Pancreas (tissue), 10 donors: ENCODE data around the gene KSR1. TPM values are rescaled to one million over a fixed set of nuclear protein-coding genes. Genes with fewer than 3 reads are reported as not detected.

Experiments used
- ATAC-seq, 4 donors: fragments of 200-7000 bp; cut with Tn5 transposase; one replicate each; pipeline versions ENCODE4 v1.8.0 to v1.9.1; 2020; ENCODE audit warnings: mild to moderate bottlenecking in 4 of 4, moderate library complexity in 4 of 4
- DNase-seq, 6 donors: peaks; one replicate each; pipeline ENCODE4 v3.0.0-alpha.2; 2020
- FAIRE-seq: peaks from 2 replicates; lab custom pipeline; 2012; peaks lifted over from hg19 to GRCh38; lab: Jason Lieb, UNC
- H3K27ac ChIP-seq, 4 donors: fragments of 200-600 bp; sonication (generic); 1 replicate in 3 of 4; 2 replicates in 1 of 4; pipeline versions ENCODE4 v1.5.0 to v1.8.0; 2020
- H3K27me3 ChIP-seq, 4 donors: fragments of 200-600 bp; one replicate each; pipeline ENCODE4 v1.8.0; 2021
- H3K36me3 ChIP-seq, 3 donors: fragments of 200-600 bp; sonication (generic) in 1 of 3; one replicate each; pipeline versions ENCODE4 v1.5.0 to v1.8.0; 2020 to 2021
- H3K4me1 ChIP-seq, 3 donors: fragments of 200-600 bp; one replicate each; pipeline ENCODE4 v1.8.0; 2021
- H3K4me3 ChIP-seq, 4 donors: fragments of 200-600 bp; sonication (generic) in 2 of 4; one replicate each; pipeline versions ENCODE4 v1.5.0 to v1.8.0; 2020 to 2021
- H3K9me3 ChIP-seq, 4 donors: fragments of 200-600 bp; one replicate each; pipeline ENCODE4 v1.8.0; 2021
- WGBS, 2 donors: extraction: QIAGEN DNeasy Blood & Tissue Kit; methylation state at CpG; one replicate each; pipeline ENCODE4 v1.1.7; 2013; 5-methylcytosine and 5-hydroxymethylcytosine counted together
- intact Hi-C, 3 donors: fragments of 100-400 bp; cut with DNase I; formaldehyde crosslinking; loops; one replicate each; pipeline versions ENCODE4 v1.11.1 to v1.14.2; 2022
- polyA plus RNA-seq, 2 donors: library from polyadenylated mRNA; stranded (reverse); fragments of 200-250 nt; gene quantifications; one replicate each; pipeline ENCODE4 v1.2.3, GENCODE V29; 2013
- total RNA-seq, 6 donors: library from RNA; stranded (reverse); fragmentation: NEBNext Ultra II Directional in 4 of 6; extraction: Animal tissue kit (Norgen Biotek cat#: 25700) in 4 of 6; gene quantifications; one replicate each; pipeline versions ENCODE4 v1.2.1 to v1.2.4, GENCODE V29; 2021 to 2023
- TF ChIP-seq, protein P1 (sequence below), 4 donors: fragments of 200-600 bp; sonication (generic) in 3 of 4; IDR thresholded peaks; one replicate each; pipeline versions ENCODE4 v1.5.0 to v1.8.0; 2021; ENCODE audit warnings: antibody characterized with exemption in 4 of 4
- donor health status: healthy with polysubstance abuse.
- donor health status: DM: no; HTN: no; CAD: no; lungs with moderate emphysema.
- donor health status: DM: no; HTN: no; CAD: no.
- donor health status: control.
- donor health status: control.
- donor health status: Bipolar disorder and iron deficiency.
- donor health status: DM: yes; HTN: yes; CAD: no.
- donor health status: DM: no; HTN: no; CAD: no.
- donor health status: DM: no; HTN: no; CAD: no.
- donor health status: DM: yes; HTN: yes; CAD: no.

Gene KSR1
- total and polyA plus RNA-seq, 8 donors: 68.2 to 139 (median 103) TPM

DNA sequence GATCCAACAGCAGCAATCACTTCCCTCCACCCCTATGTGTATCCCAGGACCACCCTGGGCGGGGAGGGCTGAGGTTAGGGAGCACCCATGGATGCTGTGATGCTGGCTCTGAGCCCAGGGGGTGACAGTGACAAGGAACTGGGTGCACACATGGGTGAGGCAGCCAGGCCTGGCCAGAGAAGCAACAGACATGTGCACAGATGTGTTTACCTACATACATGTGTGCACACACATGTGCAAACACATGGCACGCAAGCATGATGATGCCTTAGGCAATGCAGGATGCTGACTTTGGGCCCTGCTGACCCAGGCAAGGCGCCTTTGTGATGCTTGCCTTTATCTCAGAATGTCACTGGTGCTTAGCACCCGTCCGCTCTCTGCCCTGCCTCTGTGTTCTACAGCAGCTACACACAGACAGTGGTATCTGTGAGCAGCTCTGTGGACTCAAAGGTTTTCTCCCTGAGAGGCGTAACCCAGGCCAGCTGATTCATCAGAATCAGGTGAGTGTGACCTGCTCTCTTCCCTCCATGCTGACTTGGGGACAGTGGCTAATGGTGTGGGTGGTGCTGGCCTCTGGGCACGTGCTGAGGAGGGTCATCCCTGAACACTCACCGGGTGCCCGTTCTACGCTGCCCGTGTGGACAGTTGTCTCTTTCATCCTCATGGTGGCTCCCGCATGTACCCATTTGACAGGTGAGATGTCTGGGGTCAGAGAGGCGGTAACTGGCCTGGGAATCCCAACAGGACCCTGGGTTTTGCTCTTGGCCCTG lies 38.5 kb upstream of the KSR1 start:
- H3K4me3 ChIP-seq: no peak overlapping the region
- ATAC-seq: no peak
- H3K36me3 ChIP-seq: no peaks in the 10 kb centered on the region

DNA sequence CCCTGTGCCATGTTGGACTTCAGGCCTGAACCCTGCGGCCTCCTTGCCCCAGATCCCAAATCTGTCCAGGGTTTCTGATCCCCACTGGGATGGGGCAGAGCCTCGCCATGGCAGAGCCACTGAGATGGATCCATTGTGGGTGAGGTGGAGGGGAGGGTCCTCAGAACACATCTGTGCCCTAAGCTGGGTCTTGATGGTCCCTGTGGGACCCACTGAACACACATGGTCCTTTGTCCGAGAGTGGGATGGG lies 38.0 kb upstream of the KSR1 start:
- FAIRE-seq: no peak
- H3K27ac ChIP-seq: no peak overlapping the region
- intact Hi-C loops: loop anchor here in 1 of 3 donors (10.0 kb wide), 1 partner anchor 57 kb away; no protein-coding TSS in a partner anchor
- H3K4me1 ChIP-seq: no peaks in the 10 kb centered on the region
- no peak overlapping the region for H3K4me3 ChIP-seq
- H3K36me3 ChIP-seq: no peaks in the 10 kb centered on the region
- DNase-seq: no peak
- no peaks in the 10 kb centered on the region for H3K9me3 ChIP-seq
- WGBS, 2 donors: 89 to 94% methylated on average over 3 of the region's 3 CpGs
- no peaks in the 10 kb centered on the region for H3K27me3 ChIP-seq
- TF ChIP-seq, protein P1, sequence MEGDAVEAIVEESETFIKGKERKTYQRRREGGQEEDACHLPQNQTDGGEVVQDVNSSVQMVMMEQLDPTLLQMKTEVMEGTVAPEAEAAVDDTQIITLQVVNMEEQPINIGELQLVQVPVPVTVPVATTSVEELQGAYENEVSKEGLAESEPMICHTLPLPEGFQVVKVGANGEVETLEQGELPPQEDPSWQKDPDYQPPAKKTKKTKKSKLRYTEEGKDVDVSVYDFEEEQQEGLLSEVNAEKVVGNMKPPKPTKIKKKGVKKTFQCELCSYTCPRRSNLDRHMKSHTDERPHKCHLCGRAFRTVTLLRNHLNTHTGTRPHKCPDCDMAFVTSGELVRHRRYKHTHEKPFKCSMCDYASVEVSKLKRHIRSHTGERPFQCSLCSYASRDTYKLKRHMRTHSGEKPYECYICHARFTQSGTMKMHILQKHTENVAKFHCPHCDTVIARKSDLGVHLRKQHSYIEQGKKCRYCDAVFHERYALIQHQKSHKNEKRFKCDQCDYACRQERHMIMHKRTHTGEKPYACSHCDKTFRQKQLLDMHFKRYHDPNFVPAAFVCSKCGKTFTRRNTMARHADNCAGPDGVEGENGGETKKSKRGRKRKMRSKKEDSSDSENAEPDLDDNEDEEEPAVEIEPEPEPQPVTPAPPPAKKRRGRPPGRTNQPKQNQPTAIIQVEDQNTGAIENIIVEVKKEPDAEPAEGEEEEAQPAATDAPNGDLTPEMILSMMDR (IDR thresholded peaks at IDR 0.05): no peak
- ATAC-seq: no peak

More for the DNA sequence above, 38.5 kb upstream of the KSR1 start:
- no peak overlapping the region for H3K27ac ChIP-seq
- TF ChIP-seq, protein P1 (IDR thresholded peaks at IDR 0.05): no peak
- no peak for FAIRE-seq
- 91% methylated on average over 13 of the region's 13 CpGs for WGBS, 2 donors
- no peaks in the 10 kb centered on the region for H3K4me1 ChIP-seq
- no peak for DNase-seq
- no peaks in the 10 kb centered on the region for H3K9me3 ChIP-seq
- intact Hi-C loops: loop anchor here in 1 of 3 donors (10.0 kb wide), 1 partner anchor 57 kb away; no protein-coding TSS in a partner anchor
- no peaks in the 10 kb centered on the region for H3K27me3 ChIP-seq

DNA sequence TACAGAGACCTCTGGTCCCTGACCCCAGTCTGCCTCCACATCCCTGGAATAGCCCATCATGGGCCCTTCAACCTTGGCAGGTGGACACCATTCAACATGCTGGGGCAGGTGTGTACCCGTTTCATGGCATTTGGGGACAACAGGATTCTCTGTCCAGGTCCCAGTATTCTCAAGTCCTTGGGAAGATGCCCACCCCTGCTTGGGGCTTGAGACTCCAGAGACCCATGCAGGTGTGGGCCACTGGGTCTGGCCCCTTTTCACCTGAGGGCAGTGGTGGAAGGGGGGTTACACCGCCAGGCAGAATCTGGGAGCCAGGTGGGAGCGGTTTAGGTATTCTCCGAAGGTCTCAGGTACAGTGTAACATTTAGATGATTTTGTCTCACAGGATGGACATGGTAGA lies 37.1 kb upstream of the KSR1 start:
- Histone ChIP-seq H3K4me3 (no peak overlapping the region), H3K27me3 (no peaks in the 10 kb centered on the region), H3K4me1 (no peaks in the 10 kb centered on the region), H3K9me3 (no peaks in the 10 kb centered on the region), H3K36me3 (no peaks in the 10 kb centered on the region), H3K27ac (no peak overlapping the region)
- ATAC-seq (no peak), DNase-seq (peak in 1 of 6 donors; percentile 28), FAIRE-seq (no peak)
- WGBS, 2 donors: 93 to 95% methylated on average over 4 of the region's 4 CpGs
- TF ChIP-seq, protein P1 (IDR thresholded peaks at IDR 0.05): no peak
- intact Hi-C loops: loop anchor here in 1 of 3 donors (10.0 kb wide), 1 partner anchor 56 kb away; no protein-coding TSS in a partner anchor

DNA sequence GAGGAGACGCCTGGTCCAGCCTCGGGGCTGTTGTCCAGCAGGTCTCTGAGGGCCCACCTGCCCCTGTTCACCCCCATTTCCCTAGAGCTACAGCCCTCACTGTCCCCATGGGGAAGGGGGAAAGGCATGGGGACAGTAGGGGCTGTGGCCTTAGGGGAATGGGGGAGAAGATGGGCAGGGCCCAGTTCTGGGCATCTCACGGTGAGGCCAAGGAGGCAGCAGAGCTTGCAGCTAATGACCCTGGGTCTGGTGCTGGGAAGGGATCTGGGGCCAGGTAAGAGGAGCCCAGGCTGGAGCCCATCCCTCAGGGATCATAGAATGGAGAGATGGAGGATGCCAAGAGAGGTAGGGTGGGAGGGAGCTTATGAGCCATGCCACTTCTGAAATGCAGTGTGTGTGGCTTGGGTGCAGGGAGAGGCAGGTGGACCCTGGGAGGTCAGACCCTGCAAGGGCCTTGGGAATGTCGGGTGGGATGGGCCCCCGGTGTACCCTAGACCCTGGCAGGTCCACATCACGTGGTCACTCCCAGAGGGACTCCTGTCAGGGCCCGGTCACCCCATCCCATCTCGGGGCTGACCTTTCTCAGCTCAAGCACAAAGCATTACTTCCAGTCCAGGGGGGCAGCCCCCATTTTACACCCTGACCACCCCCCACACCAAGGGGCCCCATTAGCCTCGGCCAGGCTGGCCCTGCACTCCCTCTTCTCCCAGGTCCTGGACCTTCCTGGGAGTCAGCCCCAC lies 35.9 kb upstream of the KSR1 start:
- Histone ChIP-seq H3K4me1 (no peaks in the 10 kb centered on the region), H3K27me3 (no peaks in the 10 kb centered on the region), H3K36me3 (no peaks in the 10 kb centered on the region), H3K27ac (no peak overlapping the region), H3K9me3 (no peaks in the 10 kb centered on the region), H3K4me3 (no peak overlapping the region)
- DNase-seq (peak in 1 of 6 donors; percentile 53), ATAC-seq (no peak), FAIRE-seq (no peak)
- TF ChIP-seq, protein P1 (IDR thresholded peaks at IDR 0.05): no peak
- WGBS, 2 donors: 73 to 85% methylated on average over 9 of the region's 9 CpGs
- intact Hi-C loops: no loop called here
